H1 (cell line): ENCODE results near the gene NEU3. TPM values are rescaled to one million over a fixed set of nuclear protein-coding genes. Genes with fewer than 3 reads are reported as not detected.

Source experiments
- CTCF ChIA-PET: fragments of 300-600 bp; sonication (Branson Sonifier 250); formaldehyde crosslinking; loops from one replicate; lab custom pipeline; 2021; ENCODE audit not compliant: partially characterized antibody; lab: Charles Lee
- POLR2A ChIA-PET: fragments of 300-600 bp; sonication (Branson Sonifier 250); formaldehyde crosslinking; loops from one replicate; lab custom pipeline; 2021; ENCODE audit warnings: inconsistent platforms; ENCODE audit not compliant: partially characterized antibody; lab: Charles Lee
- DNase-seq, 2 experiments: peaks; one replicate each; pipeline versions ENCODE4 v3.0.0 to v3.0.0-alpha.2; 2010 to 2022; ENCODE audit warnings: low spot score in 2 of 2, low read depth in 1 of 2, mixed read lengths in 1 of 2
- FAIRE-seq: peaks from 2 replicates; lab custom pipeline; 2011; peaks lifted over from hg19 to GRCh38; lab: Jason Lieb, UNC
- H2AFZ ChIP-seq: 2 replicates; pipeline ENCODE4 v1.8.1; 2012; ENCODE audit warnings: low read length, inconsistent platforms
- H2AK5ac ChIP-seq: 2 replicates; pipeline ENCODE4 v1.6.1; 2013; ENCODE audit warnings: low read depth, low read length
- H2BK120ac ChIP-seq: replicated peaks from 2 replicates; pipeline ENCODE3; 2013; ENCODE audit warnings: low read depth, low read length, inconsistent platforms
- H2BK12ac ChIP-seq: 2 replicates; pipeline ENCODE4 v1.6.1; 2013; ENCODE audit warnings: low read depth, low read length
- H2BK15ac ChIP-seq: 2 replicates; pipeline ENCODE4 v1.6.1; 2013; ENCODE audit warnings: low read length
- H2BK20ac ChIP-seq: 2 replicates; pipeline ENCODE4 v1.6.1; 2013; ENCODE audit warnings: low read length
- H2BK5ac ChIP-seq: 2 replicates; pipeline ENCODE4 v1.6.1; 2013; ENCODE audit warnings: low read depth, low read length
- H3K14ac ChIP-seq: 2 replicates; pipeline ENCODE4 v1.6.1; 2013; ENCODE audit warnings: inconsistent platforms; ENCODE audit not compliant: insufficient read length
- H3K18ac ChIP-seq: 2 replicates; pipeline ENCODE4 v1.6.1; 2013; ENCODE audit warnings: low read length; ENCODE audit errors: extremely low read depth
- H3K23ac ChIP-seq: 2 replicates; pipeline ENCODE4 v1.6.1; 2013; ENCODE audit warnings: inconsistent platforms; ENCODE audit not compliant: insufficient read length
- H3K23me2 ChIP-seq: 2 replicates; pipeline ENCODE4 v1.6.1; 2013; ENCODE audit warnings: low read depth, low read length
- H3K27ac ChIP-seq: 2 replicates; pipeline ENCODE4 v1.6.1; 2011; ENCODE audit warnings: low read depth, low read length, inconsistent platforms
- H3K27me3 ChIP-seq, 4 experiments: replicated peaks in 1 of 4; 1 replicate in 1 of 4; 2 replicates in 3 of 4; pipeline versions ENCODE4 v1.6.1 to v1.8.1; 2011 to 2013; ENCODE audit warnings: low read length in 3 of 4, mild to moderate bottlenecking in 3 of 4, inconsistent platforms in 2 of 4, mixed read lengths in 2 of 4, moderate library complexity in 1 of 4; ENCODE audit not compliant: control insufficient read depth in 3 of 4, insufficient read depth in 3 of 4; ENCODE audit errors: extremely low read depth in 1 of 4
- H3K36me3 ChIP-seq, 4 experiments: 2 replicates each; pipeline versions ENCODE4 v1.6.1 to v1.8.1; 2011 to 2013; ENCODE audit warnings: mild to moderate bottlenecking in 4 of 4, low read length in 3 of 4, moderate library complexity in 2 of 4, control low read depth in 1 of 4, inconsistent platforms in 1 of 4; ENCODE audit not compliant: insufficient read depth in 4 of 4, control insufficient read depth in 2 of 4
- H3K4ac ChIP-seq: replicated peaks from 2 replicates; pipeline ENCODE3; 2013; ENCODE audit warnings: low read length, low read depth, mixed read lengths, inconsistent platforms; ENCODE audit not compliant: insufficient read length
- H3K4me1 ChIP-seq, 4 experiments: replicated peaks in 1 of 4; 1 replicate in 1 of 4; 2 replicates in 3 of 4; pipeline versions ENCODE4 v1.6.1 to v1.8.1; 2011 to 2013; ENCODE audit warnings: low read length in 3 of 4, inconsistent platforms in 2 of 4, mixed read lengths in 1 of 4; ENCODE audit not compliant: insufficient read depth in 4 of 4, control insufficient read depth in 3 of 4
- H3K4me2 ChIP-seq, 2 experiments: 2 replicates each; pipeline versions ENCODE4 v1.6.1 to v1.8.1; 2011 to 2013; ENCODE audit warnings: low read depth in 2 of 2, low read length in 2 of 2, control low read depth in 1 of 2, inconsistent platforms in 1 of 2, mild to moderate bottlenecking in 1 of 2; ENCODE audit not compliant: insufficient read depth in 1 of 2
- H3K4me3 ChIP-seq, 4 experiments: fragments of 200-600, 300-600 bp in 1 of 4; sonication (generic), shearing (Covaris generic), sonication (Bioruptor Twin) in 1 of 4; 2 replicates each; pipeline versions ENCODE4 v1.5.1 to v1.8.1; 2011 to 2016; ENCODE audit warnings: low read length in 4 of 4, low read depth in 3 of 4, control low read depth in 2 of 4, inconsistent platforms in 2 of 4, mild to moderate bottlenecking in 2 of 4, mixed read lengths in 1 of 4, moderate library complexity in 1 of 4; ENCODE audit not compliant: insufficient read depth in 2 of 4; ENCODE audit errors: extremely low read depth in 1 of 4
- H3K56ac ChIP-seq: replicated peaks from 2 replicates; pipeline ENCODE3; 2013; ENCODE audit warnings: low read depth, mild to moderate bottlenecking, mixed read lengths, low read length, inconsistent platforms; ENCODE audit not compliant: insufficient read length
- H3K79me1 ChIP-seq: 2 replicates; pipeline ENCODE4 v1.6.1; 2013; ENCODE audit warnings: low read depth, low read length, control low read depth
- H3K79me2 ChIP-seq, 2 experiments: 2 replicates each; pipeline versions ENCODE4 v1.6.1 to v1.8.1; 2012 to 2013; ENCODE audit warnings: low read length in 2 of 2, mild to moderate bottlenecking in 2 of 2, inconsistent platforms in 1 of 2; ENCODE audit not compliant: insufficient read depth in 2 of 2, control insufficient read depth in 1 of 2
- H3K9ac ChIP-seq, 4 experiments: replicated peaks in 1 of 4; 1 replicate in 1 of 4; 2 replicates in 3 of 4; pipeline versions ENCODE4 v1.6.1 to v1.8.1; 2011 to 2013; ENCODE audit warnings: low read depth in 3 of 4, low read length in 3 of 4, control low read depth in 2 of 4, mild to moderate bottlenecking in 2 of 4, moderate library complexity in 2 of 4, inconsistent platforms in 1 of 4; ENCODE audit errors: extremely low read depth in 1 of 4
- H3K9me3 ChIP-seq, 2 experiments: 2 replicates each; pipeline versions ENCODE4 v1.6.1 to v1.8.1; 2012 to 2013; ENCODE audit warnings: mild to moderate bottlenecking in 2 of 2, moderate library complexity in 2 of 2, control low read depth in 1 of 2, inconsistent platforms in 1 of 2, low read depth in 1 of 2, low read length in 1 of 2, mixed read lengths in 1 of 2; ENCODE audit not compliant: insufficient read depth in 2 of 2
- H4K20me1 ChIP-seq, 2 experiments: replicated peaks in 1 of 2; 2 replicates each; pipeline versions ENCODE3 to v1.8.1; 2011 to 2013; ENCODE audit warnings: inconsistent platforms in 2 of 2, low read length in 2 of 2, mild to moderate bottlenecking in 1 of 2; ENCODE audit not compliant: insufficient read depth in 2 of 2, control insufficient read depth in 1 of 2
- H4K5ac ChIP-seq: 2 replicates; pipeline ENCODE4 v1.6.1; 2013; ENCODE audit warnings: low read length, low read depth, mixed read lengths, inconsistent platforms; ENCODE audit not compliant: insufficient read length
- H4K8ac ChIP-seq: 2 replicates; pipeline ENCODE4 v1.8.0; 2013; ENCODE audit warnings: mild to moderate bottlenecking, moderate library complexity, low read length, inconsistent platforms; ENCODE audit not compliant: insufficient read depth; ENCODE audit errors: extremely low read depth
- H4K91ac ChIP-seq: replicated peaks from 2 replicates; pipeline ENCODE3; 2013; ENCODE audit warnings: low read length, mixed read lengths, inconsistent platforms; ENCODE audit not compliant: insufficient read length
- GABPA ChIP-seq: IDR thresholded peaks from 2 replicates; pipeline ENCODE4 v1.6.1; 2011; ENCODE audit warnings: mild to moderate bottlenecking, low read length, moderate library complexity, borderline replicate concordance; ENCODE audit not compliant: insufficient read depth
- MAFK ChIP-seq: IDR thresholded peaks from 2 replicates; pipeline ENCODE4 v1.6.1; 2012; ENCODE audit warnings: low read depth, mild to moderate bottlenecking, improper control_type of control experiment, low read length
- RNF2 ChIP-seq: fragments of 200-900, 300-1000 bp; sonication (generic); IDR thresholded peaks from 2 replicates; pipeline ENCODE4 v1.7.1; 2016; ENCODE audit warnings: borderline replicate concordance, low read depth, mild to moderate bottlenecking, antibody characterized with exemption, low read length; ENCODE audit not compliant: poor library complexity, severe bottlenecking; ENCODE audit errors: missing control alignments
- SAP30 ChIP-seq: fragments of 300-600 bp; sonication (generic); IDR thresholded peaks from 2 replicates; pipeline ENCODE4 v1.7.1; 2012; ENCODE audit warnings: low read length, moderate library complexity, mild to moderate bottlenecking, inconsistent platforms; ENCODE audit not compliant: insufficient read depth, insufficient replicate concordance
- SP1 ChIP-seq: IDR thresholded peaks from 2 replicates; pipeline ENCODE4 v1.6.1; 2011; ENCODE audit warnings: low read depth, low read length
- SP4 ChIP-seq: IDR thresholded peaks from 2 replicates; pipeline ENCODE4 v1.6.1; 2012; ENCODE audit warnings: low read length, inconsistent platforms
- TEAD4 ChIP-seq: IDR thresholded peaks from 2 replicates; pipeline ENCODE4 v1.6.1; 2012; ENCODE audit warnings: low read depth, low read length, inconsistent platforms, mixed read lengths
- WGBS, 2 experiments: shearing (Covaris generic) in 1 of 2; methylation state at CpG; one replicate each; pipeline versions ENCODE4 v1.1.6 to v1.1.7; 2013 to 2015; ENCODE audit warnings: low lambda C conversion rate in 2 of 2, mixed read lengths in 2 of 2, inconsistent platforms in 1 of 2, low coverage in 1 of 2, missing lambda C conversion rate in 1 of 2; ENCODE audit not compliant: insufficient replicate concordance in 2 of 2, insufficient coverage in 1 of 2, insufficient read length in 1 of 2; ENCODE audit errors: extremely low coverage in 1 of 2, missing lambda C conversion rate in 1 of 2; 5-methylcytosine and 5-hydroxymethylcytosine counted together
- polyA plus RNA-seq, 7 experiments: library from polyadenylated mRNA; depleted of rRNA in 3 of 7; stranded (reverse) in 5 of 7; unstranded in 2 of 7; fragments of >200 nt in 5 of 7; fragments of 200-250 nt in 2 of 7; gene quantifications; 1 replicate in 5 of 7; 2 replicates in 1 of 7; 4 replicates in 1 of 7; pipeline versions ENCODE4 v1.2.1 to v1.2.3, GENCODE V29; 2011 to 2013; ENCODE audit warnings: missing spikeins in 2 of 7, mixed read lengths in 2 of 7
- total RNA-seq: library from RNA; stranded (reverse); fragmentation: NEBNext Ultra II Directional; extraction: Animal tissue kit (Norgen Biotek cat#: 25700); gene quantifications from 2 replicates; pipeline ENCODE4 v1.2.1, GENCODE V29; 2021
- TF ChIP-seq, protein P1 (sequence below): IDR thresholded peaks from 2 replicates; pipeline ENCODE4 v1.6.1; 2012; ENCODE audit warnings: low read length, inconsistent platforms

Gene NEU3
- total and polyA plus RNA-seq, 2 of the 8 experiments (the other 6 are each of a cell fraction or from before 2014, with no cell fraction given) = 8.9 to 15.6 TPM

DNA sequence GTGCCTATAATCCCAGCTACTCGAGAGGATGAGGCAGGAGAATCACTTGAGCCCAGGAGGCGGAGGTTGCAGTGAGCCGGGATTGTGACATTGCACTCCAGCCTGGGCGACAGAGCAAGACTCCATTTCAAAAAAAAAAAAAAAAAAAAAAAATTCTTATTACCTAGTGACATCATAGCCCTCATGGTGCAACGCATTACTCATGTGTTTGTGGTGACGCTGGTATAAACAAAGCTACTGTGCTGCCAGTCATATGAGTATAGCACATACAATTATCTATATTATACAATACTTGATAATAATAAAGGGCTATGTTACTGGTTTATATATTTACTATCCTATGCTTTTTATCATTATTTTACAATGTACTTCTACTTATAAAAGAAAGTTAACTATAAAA lies 66.8 kb downstream of the NEU3 start:
- Histone ChIP-seq H3K9me3 (peaks cover 8 to 12% of the 10 kb centered on the region in 2 experiments; a peak in 2 of 4 replicates), H2BK20ac (no peak overlapping the region), H3K56ac (no peak overlapping the region), H2BK15ac (no peak overlapping the region), H3K23me2 (no peaks in the 10 kb centered on the region), H3K14ac (no peak overlapping the region), H3K27ac (no peak overlapping the region), H2BK120ac (no peak overlapping the region), H3K4me3 (no peak overlapping the region), H3K9ac (no peak overlapping the region), H4K20me1 (no peaks in the 10 kb centered on the region), H2AFZ (no peak overlapping the region), H2BK5ac (no peak overlapping the region), H3K4me1 (no peaks in the 10 kb centered on the region), H3K79me2 (no peaks in the 10 kb centered on the region), H2AK5ac (no peak overlapping the region), H3K79me1 (no peaks in the 10 kb centered on the region), H3K18ac (no peak overlapping the region), H4K91ac (no peak overlapping the region), H3K36me3 (no peaks in the 10 kb centered on the region), H3K4ac (no peak overlapping the region), H3K4me2 (no peak overlapping the region), H3K27me3 (no peaks in the 10 kb centered on the region), H3K23ac (no peak overlapping the region), H2BK12ac (no peak overlapping the region), H4K5ac (no peak overlapping the region), H4K8ac (no peak overlapping the region)
- ChIA-PET POLR2A (no interaction called here), CTCF (interaction anchor here (0.7 to 1.4 kb wide), 4 partner anchors 25 to 766 kb away, joined by 3 to 5 read pairs (median 4); partner anchors contain the start of gene OR2AT4)
- WGBS, 2 experiments = 93% methylated on average over 6 of the region's 6 CpGs; no CpG with 5 or more reads in 1 of the 2 experiments
- DNase-seq (no peak), FAIRE-seq (no peak)
- TF ChIP-seq TEAD4 = no peak
- no peak for TF ChIP-seq SAP30
- TF ChIP-seq SP4 = no peak
- TF ChIP-seq GABPA = no peak
- TF ChIP-seq MAFK = no peak
- no peak for TF ChIP-seq RNF2
- TF ChIP-seq, protein P1, sequence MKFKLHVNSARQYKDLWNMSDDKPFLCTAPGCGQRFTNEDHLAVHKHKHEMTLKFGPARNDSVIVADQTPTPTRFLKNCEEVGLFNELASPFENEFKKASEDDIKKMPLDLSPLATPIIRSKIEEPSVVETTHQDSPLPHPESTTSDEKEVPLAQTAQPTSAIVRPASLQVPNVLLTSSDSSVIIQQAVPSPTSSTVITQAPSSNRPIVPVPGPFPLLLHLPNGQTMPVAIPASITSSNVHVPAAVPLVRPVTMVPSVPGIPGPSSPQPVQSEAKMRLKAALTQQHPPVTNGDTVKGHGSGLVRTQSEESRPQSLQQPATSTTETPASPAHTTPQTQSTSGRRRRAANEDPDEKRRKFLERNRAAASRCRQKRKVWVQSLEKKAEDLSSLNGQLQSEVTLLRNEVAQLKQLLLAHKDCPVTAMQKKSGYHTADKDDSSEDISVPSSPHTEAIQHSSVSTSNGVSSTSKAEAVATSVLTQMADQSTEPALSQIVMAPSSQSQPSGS = no peak
- TF ChIP-seq SP1 = no peak
